ENCODE data around the gene EFCAB13.

- TF ChIP-seq CTCF (conservative IDR thresholded peaks at IDR 0.05 in 1 of 2, IDR thresholded peaks at IDR 0.05 in 1 of 2; ENCODE audit: low read depth in 1 of 2, low read length in 2 of 2) (no peak), EZH2 (IDR thresholded peaks at IDR 0.05; ENCODE audit: low read length, missing control alignments) (no peak)
These were observed 5.4 kb upstream of the EFCAB13 start for GRCh38 chr17:47318197-47318918.

Measured in fibroblast of lung (primary cell).